RWPE1 (cell line): Measurements from ENCODE around the gene KLHL26.

Experiments
- CTCF ChIA-PET: fragments of 350-600 bp; sonication (Branson Sonifier 250); formaldehyde crosslinking; extraction: SDS; loops from one replicate; lab custom pipeline; 2021; lab: Yijun Ruan, JAX
- POLR2A ChIA-PET: fragments of 400-600 bp; formaldehyde crosslinking; extraction: SDS; loops from one replicate; lab custom pipeline; 2020; ENCODE audit warnings: antibody characterized with exemption; ENCODE audit not compliant: low non-redundant PET; lab: Yijun Ruan, JAX
- DNase-seq: peaks from one replicate; pipeline ENCODE4 v3.0.0; 2012; ENCODE audit warnings: low spot score
- H3K27ac ChIP-seq: fragments of 450-650 bp; 2 replicates; pipeline ENCODE4 v1.5.1; 2017
- CTCF ChIP-seq: fragments of 450-650 bp; conservative IDR thresholded peaks from 2 replicates; pipeline ENCODE4 v1.5.1; 2017; ENCODE audit warnings: low read depth, mild to moderate bottlenecking

KLHL26 gene

GRCh38 chr19:18655173-18655844 is 18.5 kb downstream of the KLHL26 start:
- CTCF ChIA-PET: interaction anchor here (0.5 kb wide), 1 partner anchor 32 kb away, joined by 3 read pairs; no protein-coding TSS in a partner anchor
- POLR2A ChIA-PET: no interaction called here
- TF ChIP-seq CTCF: no peak
- H3K27ac ChIP-seq: no peak overlapping the region
- no peak for DNase-seq

GRCh38 chr19:18656337-18657086 is 19.7 kb downstream of the KLHL26 start:
- H3K27ac ChIP-seq: no peak overlapping the region
- no peak for TF ChIP-seq CTCF
- CTCF ChIA-PET: interaction anchor here (0.6 kb wide), 1 partner anchor 11 kb away, joined by 3 read pairs; no protein-coding TSS in a partner anchor
- POLR2A ChIA-PET: no interaction called here
- DNase-seq: no peak

- ChIA-PET CTCF (no interaction called here), POLR2A (no interaction called here)
These were observed 20.9 kb downstream of the KLHL26 start for GRCh38 chr19:18657590-18658365.

GRCh38 chr19:18658366-18658855 is 21.6 kb downstream of the KLHL26 start:
- H3K27ac ChIP-seq: peak overlapping the region; percentile 57
- no peak for DNase-seq
- ChIA-PET CTCF (no interaction called here), POLR2A (no interaction called here)
- TF ChIP-seq CTCF: no peak

More at GRCh38 chr19:18657590-18658365, 20.9 kb downstream of the KLHL26 start:
- H3K27ac ChIP-seq: peak overlapping the region; percentile 57
- no peak for TF ChIP-seq CTCF
- peak; percentile 45 for DNase-seq

- no peak for DNase-seq
- H3K27ac ChIP-seq: peak overlapping the region; percentile 57; the same call in 1 of the 2 replicates
- CTCF ChIA-PET: no interaction called here
- POLR2A ChIA-PET: no interaction called here
- TF ChIP-seq CTCF: no peak
These were observed 22.6 kb downstream of the KLHL26 start for GRCh38 chr19:18659281-18660050.
